Spleen (tissue), 7 donors: ENCODE data around the gene TYSND1.

Source experiments
- POLR2AphosphoS5 ChIP-seq, 3 donors: sonication (generic); formaldehyde crosslinking; IDR thresholded peaks; one replicate each; pipeline ENCODE4 v1.5.1; 2017; ENCODE audit warnings: antibody characterized with exemption in 3 of 3
- TF ChIP-seq, protein P1 (sequence below), 11 experiments: fragments of 200-600 bp in 7 of 11; fragments of 450-650 bp in 4 of 11; sonication (generic) in 4 of 11; IDR thresholded peaks in 8 of 11; conservative IDR thresholded peaks in 3 of 11; 1 replicate in 7 of 11; 2 replicates in 4 of 11; pipeline versions ENCODE4 v1.4.0 to v1.8.0; 2016 to 2021; ENCODE audit warnings: antibody characterized with exemption in 11 of 11, inconsistent platforms in 4 of 11, mild to moderate bottlenecking in 1 of 11
- donor health status: DM: no; HTN: no; CAD: no; lungs with moderate emphysema.
- donor health status: DM: no; HTN: no; CAD: no.
- donor health status: DM: no; HTN: no; CAD: no.

DNA sequence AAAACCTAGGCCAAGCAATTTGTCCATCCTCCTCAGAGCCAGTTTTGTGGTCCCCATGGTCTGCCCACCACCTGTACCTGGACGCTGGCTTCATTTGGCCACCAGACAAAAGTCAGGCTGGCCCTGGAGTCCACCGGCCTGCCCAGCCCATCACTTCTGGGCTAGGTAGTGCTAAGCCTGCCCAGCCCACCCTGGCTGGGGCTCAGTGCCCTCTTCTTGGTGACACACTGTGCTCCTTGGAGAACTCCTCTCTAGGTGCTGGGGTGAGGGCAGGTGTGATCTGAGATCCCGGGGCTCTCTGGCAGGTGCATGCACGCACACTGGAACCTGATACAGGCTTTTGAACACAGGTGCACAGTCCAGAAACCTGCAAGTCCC, 15.0 kb downstream of the TYSND1 start:
- TF ChIP-seq, protein P1, sequence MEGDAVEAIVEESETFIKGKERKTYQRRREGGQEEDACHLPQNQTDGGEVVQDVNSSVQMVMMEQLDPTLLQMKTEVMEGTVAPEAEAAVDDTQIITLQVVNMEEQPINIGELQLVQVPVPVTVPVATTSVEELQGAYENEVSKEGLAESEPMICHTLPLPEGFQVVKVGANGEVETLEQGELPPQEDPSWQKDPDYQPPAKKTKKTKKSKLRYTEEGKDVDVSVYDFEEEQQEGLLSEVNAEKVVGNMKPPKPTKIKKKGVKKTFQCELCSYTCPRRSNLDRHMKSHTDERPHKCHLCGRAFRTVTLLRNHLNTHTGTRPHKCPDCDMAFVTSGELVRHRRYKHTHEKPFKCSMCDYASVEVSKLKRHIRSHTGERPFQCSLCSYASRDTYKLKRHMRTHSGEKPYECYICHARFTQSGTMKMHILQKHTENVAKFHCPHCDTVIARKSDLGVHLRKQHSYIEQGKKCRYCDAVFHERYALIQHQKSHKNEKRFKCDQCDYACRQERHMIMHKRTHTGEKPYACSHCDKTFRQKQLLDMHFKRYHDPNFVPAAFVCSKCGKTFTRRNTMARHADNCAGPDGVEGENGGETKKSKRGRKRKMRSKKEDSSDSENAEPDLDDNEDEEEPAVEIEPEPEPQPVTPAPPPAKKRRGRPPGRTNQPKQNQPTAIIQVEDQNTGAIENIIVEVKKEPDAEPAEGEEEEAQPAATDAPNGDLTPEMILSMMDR (IDR thresholded peaks at IDR 0.05 in 8 of 11, conservative IDR thresholded peaks at IDR 0.05 in 3 of 11), result no peak
- TF ChIP-seq POLR2AphosphoS5 (IDR thresholded peaks at IDR 0.05), result no peak
